IMR-90 (cell line): Measurements from ENCODE around the gene CAPNS2. TPM values are rescaled to one million over a fixed set of nuclear protein-coding genes. Genes with fewer than 3 reads are reported as not detected.

Experiments used
- ATAC-seq: fragments of 200-7000 bp; cut with Tn5 transposase; 2 replicates; pipeline ENCODE4 v1.9.1; 2020; ENCODE audit warnings: low read depth, mild to moderate bottlenecking, moderate library complexity
- BruUV-seq: library from RNA; stranded (reverse); fragments of 400-500 nt; replicated peaks from 2 replicates; lab custom pipeline; 2021; lab: Mats Ljungman, UMichigan
- CTCF ChIA-PET: fragments of 300-600 bp; formaldehyde crosslinking; extraction: SDS; loops from one replicate; lab custom pipeline; 2021; ENCODE audit warnings: antibody characterized with exemption; lab: Yijun Ruan, JAX
- POLR2A ChIA-PET: fragments of 300-600 bp; sonication (Branson Sonifier 250); formaldehyde crosslinking; loops from one replicate; lab custom pipeline; 2022; ENCODE audit warnings: antibody characterized with exemption; ENCODE audit not compliant: unreplicated experiment; lab: Charles Lee
- DNase-seq: peaks from one replicate; pipeline ENCODE4 v3.0.0; 2013
- H2AFZ ChIP-seq: replicated peaks from 2 replicates; pipeline ENCODE3; 2013; ENCODE audit warnings: low read length, mild to moderate bottlenecking; ENCODE audit not compliant: poor library complexity
- H2AK5ac ChIP-seq: 2 replicates; pipeline ENCODE4 v1.6.1; 2013; ENCODE audit warnings: low read depth, low read length, inconsistent platforms
- H2AK9ac ChIP-seq: replicated peaks from 2 replicates; pipeline ENCODE3; 2013; ENCODE audit warnings: mild to moderate bottlenecking, low read depth, low read length, moderate library complexity; ENCODE audit not compliant: poor library complexity
- H2BK120ac ChIP-seq: 2 replicates; pipeline ENCODE4 v1.6.1; 2013; ENCODE audit warnings: low read depth, low read length, inconsistent platforms
- H2BK15ac ChIP-seq: 3 replicates; pipeline ENCODE4 v1.6.1; 2013; ENCODE audit warnings: low read depth, low read length, inconsistent platforms
- H2BK20ac ChIP-seq: 2 replicates; pipeline ENCODE4 v1.6.1; 2013; ENCODE audit warnings: low read depth, mild to moderate bottlenecking, inconsistent platforms, low read length, moderate library complexity
- H2BK5ac ChIP-seq: 2 replicates; pipeline ENCODE4 v1.6.1; 2013; ENCODE audit warnings: mild to moderate bottlenecking, low read depth, low read length, inconsistent platforms; ENCODE audit not compliant: poor library complexity, severe bottlenecking
- H3K14ac ChIP-seq: replicated peaks from 2 replicates; pipeline ENCODE4 v1.6.1; 2013; ENCODE audit warnings: low read depth, low read length, inconsistent platforms
- H3K18ac ChIP-seq: 2 replicates; pipeline ENCODE4 v1.6.1; 2013; ENCODE audit warnings: low read depth, low read length, control low read depth
- H3K23ac ChIP-seq: 2 replicates; pipeline ENCODE4 v1.6.1; 2013; ENCODE audit warnings: low read depth, low read length, inconsistent platforms
- H3K27ac ChIP-seq: 2 replicates; pipeline ENCODE4 v1.5.1; 2013; ENCODE audit warnings: mild to moderate bottlenecking, control low read depth, low read length; ENCODE audit not compliant: insufficient read depth
- H3K27me3 ChIP-seq: 2 replicates; pipeline ENCODE4 v1.6.1; 2013; ENCODE audit warnings: low read length; ENCODE audit not compliant: control insufficient read depth, insufficient read depth
- H3K36me3 ChIP-seq: 2 replicates; pipeline ENCODE4 v1.6.1; 2013; ENCODE audit warnings: low read length, mixed read lengths; ENCODE audit not compliant: control insufficient read depth, insufficient read depth
- H3K4ac ChIP-seq: 2 replicates; pipeline ENCODE4 v1.6.1; 2013; ENCODE audit warnings: low read depth, low read length, inconsistent platforms
- H3K4me1 ChIP-seq: 2 replicates; pipeline ENCODE4 v1.6.1; 2013; ENCODE audit warnings: low read length, mixed read lengths; ENCODE audit not compliant: control insufficient read depth, insufficient read depth
- H3K4me2 ChIP-seq: 2 replicates; pipeline ENCODE4 v1.6.1; 2013; ENCODE audit warnings: low read depth, mild to moderate bottlenecking, control low read depth, low read length, moderate library complexity
- H3K4me3 ChIP-seq: 2 replicates; pipeline ENCODE4 v1.5.1; 2013; ENCODE audit warnings: low read depth, mild to moderate bottlenecking, control low read depth, low read length, moderate library complexity; ENCODE audit not compliant: insufficient read depth
- H3K56ac ChIP-seq: 2 replicates; pipeline ENCODE4 v1.6.1; 2013; ENCODE audit warnings: low read length, inconsistent platforms; ENCODE audit not compliant: insufficient read depth; ENCODE audit errors: extremely low read depth
- H3K79me1 ChIP-seq, 2 experiments: 2 replicates each; pipeline ENCODE4 v1.6.1; 2013; ENCODE audit warnings: low read length in 2 of 2, inconsistent platforms in 1 of 2, low read depth in 1 of 2
- H3K9ac ChIP-seq: 2 replicates; pipeline ENCODE4 v1.6.1; 2013; ENCODE audit warnings: low read depth, low read length, control low read depth
- H3K9me1 ChIP-seq: 2 replicates; pipeline ENCODE4 v1.6.1; 2013; ENCODE audit warnings: low read length, inconsistent platforms; ENCODE audit not compliant: insufficient read depth
- H3K9me3 ChIP-seq: 2 replicates; pipeline ENCODE4 v1.6.1; 2013; ENCODE audit warnings: low read length; ENCODE audit not compliant: control insufficient read depth, insufficient read depth
- H4K20me1 ChIP-seq: 2 replicates; pipeline ENCODE4 v1.6.1; 2013; ENCODE audit warnings: low read length, inconsistent platforms; ENCODE audit not compliant: insufficient read depth
- H4K5ac ChIP-seq: 2 replicates; pipeline ENCODE4 v1.6.1; 2013; ENCODE audit warnings: mild to moderate bottlenecking, low read depth, low read length, control low read depth
- H4K8ac ChIP-seq, 2 experiments: 2 replicates each; pipeline ENCODE4 v1.6.1; 2013; ENCODE audit warnings: low read depth in 2 of 2, low read length in 2 of 2, control low read depth in 1 of 2, inconsistent platforms in 1 of 2
- H4K91ac ChIP-seq: 2 replicates; pipeline ENCODE4 v1.6.1; 2013; ENCODE audit warnings: low read depth, low read length, inconsistent platforms; ENCODE audit not compliant: insufficient read depth
- MAZ ChIP-seq: IDR thresholded peaks from 2 replicates; pipeline ENCODE4 v1.6.1; 2012; ENCODE audit warnings: low read depth, mild to moderate bottlenecking, low read length, improper control_type of control experiment, moderate library complexity, borderline replicate concordance
- MXI1 ChIP-seq: IDR thresholded peaks from 2 replicates; pipeline ENCODE4 v1.6.1; 2012; ENCODE audit warnings: low read depth, mild to moderate bottlenecking, low read length, moderate library complexity, borderline replicate concordance
- WGBS, 2 experiments: methylation state at CpG; one replicate each; pipeline versions ENCODE4 v1.1.5 to v1.1.7; 2013; ENCODE audit warnings: missing lambda C conversion rate in 2 of 2; ENCODE audit not compliant: insufficient read length in 1 of 2; ENCODE audit errors: extremely low coverage in 2 of 2; 5-methylcytosine and 5-hydroxymethylcytosine counted together
- dilution Hi-C: fragments of 300-500 bp; cut with HindIII; formaldehyde crosslinking; loops from one replicate; pipeline ENCODE4 v1.14.3; 2018; ENCODE audit warnings: low sequenced_read_pairs; ENCODE audit not compliant: unreplicated experiment
- in situ Hi-C: fragments of 300-500 bp; cut with MboI; formaldehyde crosslinking; loops from 3 replicates; pipeline ENCODE4 v1.14.3; 2019; ENCODE audit warnings: low sequenced_read_pairs, inconsistent platforms, mixed read lengths
- intact Hi-C: fragments of 100-400 bp; cut with micrococcal nuclease; formaldehyde crosslinking; loops from 2 replicates; pipeline ENCODE4 v1.10.0; 2022
- polyA plus RNA-seq, 3 experiments: library from polyadenylated mRNA; depleted of rRNA; stranded (reverse); fragments of >200 nt; gene quantifications; 2 replicates each; pipeline ENCODE4 v1.2.3, GENCODE V29; 2012; ENCODE audit warnings: low replicate concordance in 1 of 3
- total RNA-seq: library from RNA; depleted of rRNA; stranded (reverse); fragments of >200 nt; gene quantifications from 2 replicates; pipeline ENCODE4 v1.2.3, GENCODE V29; 2012
- TF ChIP-seq, protein P1 (sequence below): fragments of 150-350 bp; IDR thresholded peaks from 2 replicates; pipeline ENCODE4 v1.6.1; 2017; ENCODE audit warnings: mild to moderate bottlenecking, antibody characterized with exemption, low read length, low read depth

The CAPNS2 gene
- total and polyA plus RNA-seq, 2 of the 4 experiments (the other 2 are of a cell fraction) = 0.09 to 0.72 TPM

DNA sequence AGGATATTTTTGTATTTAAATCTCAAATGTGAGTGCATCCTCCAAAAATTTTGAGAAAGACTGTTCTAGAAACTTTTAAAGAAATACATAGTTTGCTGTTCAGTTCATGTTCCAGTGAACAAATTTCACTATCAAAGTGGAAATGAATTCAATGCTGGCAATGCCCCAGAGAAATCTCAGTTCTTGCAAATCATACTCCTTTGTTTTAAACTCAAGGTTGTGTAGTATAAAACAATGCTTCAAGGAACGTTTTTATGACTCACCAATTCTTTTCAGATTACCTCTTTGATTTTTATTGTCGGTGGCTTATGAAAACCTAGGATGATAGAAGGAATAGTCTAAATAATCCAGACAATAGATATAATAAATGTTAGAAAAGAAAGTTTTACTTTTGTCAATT lies 40.0 kb upstream of the CAPNS2 start:
- Histone ChIP-seq H4K8ac (no peak overlapping the region), H2BK120ac (no peak overlapping the region), H2BK20ac (no peak overlapping the region), H3K4me2 (no peak overlapping the region), H3K9me3 (no peaks in the 10 kb centered on the region), H2AK9ac (no peak overlapping the region), H3K36me3 (no peaks in the 10 kb centered on the region; the same call in 1 of the 2 replicates), H3K14ac (no peak overlapping the region), H3K27ac (no peak overlapping the region), H3K9ac (no peak overlapping the region), H3K4me3 (no peak overlapping the region), H4K91ac (no peak overlapping the region), H4K5ac (no peak overlapping the region), H3K27me3 (no peaks in the 10 kb centered on the region), H4K20me1 (no peaks in the 10 kb centered on the region), H3K4ac (no peak overlapping the region), H2BK15ac (no peak overlapping the region), H3K9me1 (no peaks in the 10 kb centered on the region), H2BK5ac (no peak overlapping the region), H2AK5ac (no peak overlapping the region), H3K23ac (no peak overlapping the region), H3K79me1 (no peaks in the 10 kb centered on the region), H3K56ac (no peak overlapping the region), H2AFZ (no peak overlapping the region), H3K4me1 (no peaks in the 10 kb centered on the region), H3K18ac (no peak overlapping the region)
- CTCF ChIA-PET = no interaction called here
- intact Hi-C loops = no loop called here
- in situ Hi-C loops = no loop called here
- BruUV-seq = no TSS peak
- dilution Hi-C loops = no loop called here
- TF ChIP-seq MAZ = no peak
- TF ChIP-seq, protein P1, sequence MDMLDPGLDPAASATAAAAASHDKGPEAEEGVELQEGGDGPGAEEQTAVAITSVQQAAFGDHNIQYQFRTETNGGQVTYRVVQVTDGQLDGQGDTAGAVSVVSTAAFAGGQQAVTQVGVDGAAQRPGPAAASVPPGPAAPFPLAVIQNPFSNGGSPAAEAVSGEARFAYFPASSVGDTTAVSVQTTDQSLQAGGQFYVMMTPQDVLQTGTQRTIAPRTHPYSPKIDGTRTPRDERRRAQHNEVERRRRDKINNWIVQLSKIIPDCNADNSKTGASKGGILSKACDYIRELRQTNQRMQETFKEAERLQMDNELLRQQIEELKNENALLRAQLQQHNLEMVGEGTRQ = no peak
- no peak for TF ChIP-seq MXI1
- POLR2A ChIA-PET = no interaction called here
- no CpG with 5 or more reads among the region's 2 CpGs for WGBS, 2 experiments
- ATAC-seq (no peak), DNase-seq (no peak)
